Measurements from ENCODE around the gene ILK.

ILK gene

GRCh38 chr11:6583584-6583983, 20.0 kb upstream of the ILK start:
- TF ChIP-seq, protein P1, sequence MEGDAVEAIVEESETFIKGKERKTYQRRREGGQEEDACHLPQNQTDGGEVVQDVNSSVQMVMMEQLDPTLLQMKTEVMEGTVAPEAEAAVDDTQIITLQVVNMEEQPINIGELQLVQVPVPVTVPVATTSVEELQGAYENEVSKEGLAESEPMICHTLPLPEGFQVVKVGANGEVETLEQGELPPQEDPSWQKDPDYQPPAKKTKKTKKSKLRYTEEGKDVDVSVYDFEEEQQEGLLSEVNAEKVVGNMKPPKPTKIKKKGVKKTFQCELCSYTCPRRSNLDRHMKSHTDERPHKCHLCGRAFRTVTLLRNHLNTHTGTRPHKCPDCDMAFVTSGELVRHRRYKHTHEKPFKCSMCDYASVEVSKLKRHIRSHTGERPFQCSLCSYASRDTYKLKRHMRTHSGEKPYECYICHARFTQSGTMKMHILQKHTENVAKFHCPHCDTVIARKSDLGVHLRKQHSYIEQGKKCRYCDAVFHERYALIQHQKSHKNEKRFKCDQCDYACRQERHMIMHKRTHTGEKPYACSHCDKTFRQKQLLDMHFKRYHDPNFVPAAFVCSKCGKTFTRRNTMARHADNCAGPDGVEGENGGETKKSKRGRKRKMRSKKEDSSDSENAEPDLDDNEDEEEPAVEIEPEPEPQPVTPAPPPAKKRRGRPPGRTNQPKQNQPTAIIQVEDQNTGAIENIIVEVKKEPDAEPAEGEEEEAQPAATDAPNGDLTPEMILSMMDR (IDR thresholded peaks at IDR 0.05; ENCODE audit: insufficient read depth, low read length, poor library complexity, severe bottlenecking) = no peak
- TF ChIP-seq EZH2phosphoT487 (conservative IDR thresholded peaks at IDR 0.05; ENCODE audit: low read length) = no peak
- H3F3A ChIP-seq (ENCODE audit: insufficient read depth) = peaks cover 4% of the 10 kb centered on the region
- no peak overlapping the region for H3K9ac ChIP-seq (ENCODE audit: low read length)

DNA sequence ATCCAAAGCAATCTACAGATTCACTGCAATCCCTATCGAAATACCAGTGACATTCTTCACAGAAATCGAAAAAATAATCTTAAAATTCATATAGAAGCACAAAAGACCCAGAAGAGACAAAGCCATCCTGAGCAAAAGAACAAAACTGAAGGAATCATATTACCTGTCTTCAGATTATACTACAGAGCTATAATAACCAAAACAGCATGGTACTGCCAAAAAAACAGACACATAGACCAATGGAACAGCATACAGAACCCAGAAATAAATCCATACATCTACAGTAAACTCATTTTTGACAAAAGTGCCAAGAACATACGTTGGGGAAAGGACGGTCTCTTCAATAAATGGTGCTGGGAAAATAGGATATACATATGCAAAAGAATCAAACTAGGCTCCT, 19.0 kb upstream of the ILK start:
- no peak overlapping the region for H3K4me3 ChIP-seq (ENCODE audit: insufficient read depth, low read length, poor library complexity, severe bottlenecking)
- no peaks in the 10 kb centered on the region for H3K79me2 ChIP-seq (ENCODE audit: insufficient read depth, low read length)
- no peak overlapping the region for H3K4me2 ChIP-seq (ENCODE audit: low read depth, low read length, poor library complexity, severe bottlenecking)
- H3K9ac ChIP-seq (ENCODE audit: low read length) = no peak overlapping the region
- no peak overlapping the region for H2AFZ ChIP-seq (ENCODE audit: low read depth, low read length, severe bottlenecking)
- peaks cover 7% of the 10 kb centered on the region; the same call in 1 of the 2 replicates for H3K9me3 ChIP-seq (ENCODE audit: insufficient read depth, low read length)
- H3F3A ChIP-seq (ENCODE audit: insufficient read depth) = peaks cover 12% of the 10 kb centered on the region
- TF ChIP-seq, protein P1 (IDR thresholded peaks at IDR 0.05; ENCODE audit: insufficient read depth, low read length, poor library complexity, severe bottlenecking) = no peak
- TF ChIP-seq EZH2phosphoT487 (conservative IDR thresholded peaks at IDR 0.05; ENCODE audit: low read length) = no peak
- no peak overlapping the region for H3K27ac ChIP-seq (ENCODE audit: low read depth, low read length)
- no peaks in the 10 kb centered on the region for H4K20me1 ChIP-seq (ENCODE audit: low read depth, low read length)
- no peaks in the 10 kb centered on the region for H3K9me2 ChIP-seq (replicated peaks; ENCODE audit: insufficient read depth, low read length)
- 0 out of 2 replicates have a peak, but pooled peaks cover 13% of the 10 kb centered on the region for H3K36me3 ChIP-seq (ENCODE audit: low read length)
- no peaks in the 10 kb centered on the region for H3K27me3 ChIP-seq (ENCODE audit: low read length)

More at GRCh38 chr11:6583584-6583983, 20.0 kb upstream of the ILK start:
- H3K9me2 ChIP-seq (replicated peaks; ENCODE audit: insufficient read depth, low read length) = no peaks in the 10 kb centered on the region
- H3K36me3 ChIP-seq (ENCODE audit: low read length) = 0 out of 2 replicates have a peak, but pooled peaks cover 13% of the 10 kb centered on the region
- no peaks in the 10 kb centered on the region for H3K27me3 ChIP-seq (ENCODE audit: low read length)
- H3K27ac ChIP-seq (ENCODE audit: low read depth, low read length) = no peak overlapping the region
- no peaks in the 10 kb centered on the region for H4K20me1 ChIP-seq (ENCODE audit: low read depth, low read length)
- H3K79me2 ChIP-seq (ENCODE audit: insufficient read depth, low read length) = no peaks in the 10 kb centered on the region
- no peak overlapping the region for H2AFZ ChIP-seq (ENCODE audit: low read depth, low read length, severe bottlenecking)
- H3K9me3 ChIP-seq (ENCODE audit: insufficient read depth, low read length) = peaks cover 7% of the 10 kb centered on the region; the same call in 1 of the 2 replicates
- no peak overlapping the region for H3K4me3 ChIP-seq (ENCODE audit: insufficient read depth, low read length, poor library complexity, severe bottlenecking)
- H3K4me2 ChIP-seq (ENCODE audit: low read depth, low read length, poor library complexity, severe bottlenecking) = no peak overlapping the region

DNA sequence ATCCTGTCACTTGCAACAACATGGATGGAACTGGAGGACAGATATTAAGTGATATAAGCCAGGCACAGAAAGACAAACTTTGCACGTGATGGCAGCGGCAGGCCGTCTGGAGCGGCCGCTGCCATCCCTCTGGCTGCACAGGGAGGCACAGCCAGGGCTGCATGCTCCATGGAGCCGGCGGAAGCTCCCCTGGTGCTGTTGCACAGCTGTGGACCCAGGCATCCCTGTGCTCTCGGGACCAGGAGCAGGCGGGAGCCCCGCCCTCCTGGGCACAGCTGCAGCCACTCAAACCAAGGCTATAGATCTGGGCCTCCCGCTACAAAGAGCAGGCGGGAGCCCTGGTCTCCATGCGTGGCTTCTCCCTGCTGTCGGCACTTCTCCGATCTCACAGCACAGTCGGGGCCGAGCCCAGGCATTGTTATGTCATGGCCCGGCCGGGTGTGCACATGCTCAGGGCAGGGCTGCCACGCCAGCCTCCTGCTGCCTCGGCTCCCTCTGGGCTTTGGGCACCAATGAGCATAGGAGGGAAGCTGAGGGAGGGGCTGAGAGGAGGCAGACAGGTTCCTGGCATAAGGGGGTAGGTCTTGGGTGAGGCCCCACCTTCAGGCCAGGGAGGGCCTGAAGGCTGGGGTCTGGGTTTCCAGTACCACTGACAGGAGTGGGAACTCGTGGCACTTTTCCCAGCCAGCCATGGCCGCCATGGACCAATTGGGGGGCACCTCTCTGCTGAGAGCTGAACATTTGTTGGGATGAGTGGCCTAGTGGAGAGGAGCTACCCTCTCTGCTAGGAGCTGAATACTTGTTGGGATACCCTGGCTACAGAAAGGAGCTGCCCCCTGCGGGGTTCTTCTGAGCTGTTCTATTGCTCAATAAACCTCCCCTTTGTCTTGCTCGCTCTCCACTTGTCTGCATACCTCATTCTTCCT, 16.9 kb upstream of the ILK start:
- Histone ChIP-seq H3K9ac (ENCODE audit: low read length) (no peak overlapping the region), H3F3A (ENCODE audit: insufficient read depth) (peaks cover 15% of the 10 kb centered on the region), H3K9me3 (ENCODE audit: insufficient read depth, low read length) (peaks cover 7% of the 10 kb centered on the region; the same call in 1 of the 2 replicates), H3K4me3 (ENCODE audit: insufficient read depth, low read length, poor library complexity, severe bottlenecking) (no peak overlapping the region), H3K79me2 (ENCODE audit: insufficient read depth, low read length) (no peaks in the 10 kb centered on the region), H3K27ac (ENCODE audit: low read depth, low read length) (no peak overlapping the region), H2AFZ (ENCODE audit: low read depth, low read length, severe bottlenecking) (no peak overlapping the region), H3K9me2 (replicated peaks; ENCODE audit: insufficient read depth, low read length) (no peaks in the 10 kb centered on the region), H3K4me2 (ENCODE audit: low read depth, low read length, poor library complexity, severe bottlenecking) (no peak overlapping the region), H3K36me3 (ENCODE audit: low read length) (peaks cover 22% of the 10 kb centered on the region; the same call in 1 of the 2 replicates), H4K20me1 (ENCODE audit: low read depth, low read length) (no peaks in the 10 kb centered on the region), H3K27me3 (ENCODE audit: low read length) (no peaks in the 10 kb centered on the region)
- no peak for TF ChIP-seq EZH2phosphoT487 (conservative IDR thresholded peaks at IDR 0.05; ENCODE audit: low read length)
- TF ChIP-seq, protein P1 (IDR thresholded peaks at IDR 0.05; ENCODE audit: insufficient read depth, low read length, poor library complexity, severe bottlenecking) = no peak
